OCI-LY7 (cell line): ENCODE results near the gene CEP104.
"Not testable (repeated sequence)": the region's sequence is repeated elsewhere in the genome, so short reads cannot be mapped to it uniquely, and the experiment has no call there.

Source experiments
- EZH2phosphoT487 ChIP-seq: fragments of 200-600 bp; sonication (generic); IDR thresholded peaks from 2 replicates; pipeline ENCODE4 v1.6.1; 2018; ENCODE audit warnings: low read depth, borderline replicate concordance, mild to moderate bottlenecking, mixed run types, antibody characterized with exemption, low read length, moderate library complexity, mixed read lengths
- TF ChIP-seq, protein P1 (sequence below): fragments of 200-600 bp; sonication (generic); conservative IDR thresholded peaks from 2 replicates; pipeline ENCODE4 v1.5.1; 2014; ENCODE audit warnings: mild to moderate bottlenecking, antibody characterized with exemption, low read length, moderate library complexity, mixed read lengths

DNA sequence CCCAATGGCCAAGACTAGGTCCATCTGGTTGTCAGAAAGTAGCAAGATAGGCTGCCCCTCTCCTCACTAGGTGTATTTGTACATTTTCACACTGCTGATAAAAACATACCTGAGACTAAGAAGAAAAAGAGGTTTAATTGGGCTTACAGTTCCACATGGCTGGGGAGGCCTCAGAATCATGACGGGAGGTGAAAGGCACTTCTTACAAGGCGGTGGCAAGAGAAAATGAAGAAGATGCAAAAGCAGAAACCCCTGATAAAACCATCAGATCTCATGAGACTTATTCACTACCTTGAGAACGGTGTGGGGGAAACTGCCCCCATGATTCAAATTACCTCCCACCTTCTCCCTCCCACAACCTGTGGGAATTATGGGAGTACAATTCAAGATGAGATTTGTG, 56.2 kb downstream of the CEP104 start:
- TF ChIP-seq, protein P1, sequence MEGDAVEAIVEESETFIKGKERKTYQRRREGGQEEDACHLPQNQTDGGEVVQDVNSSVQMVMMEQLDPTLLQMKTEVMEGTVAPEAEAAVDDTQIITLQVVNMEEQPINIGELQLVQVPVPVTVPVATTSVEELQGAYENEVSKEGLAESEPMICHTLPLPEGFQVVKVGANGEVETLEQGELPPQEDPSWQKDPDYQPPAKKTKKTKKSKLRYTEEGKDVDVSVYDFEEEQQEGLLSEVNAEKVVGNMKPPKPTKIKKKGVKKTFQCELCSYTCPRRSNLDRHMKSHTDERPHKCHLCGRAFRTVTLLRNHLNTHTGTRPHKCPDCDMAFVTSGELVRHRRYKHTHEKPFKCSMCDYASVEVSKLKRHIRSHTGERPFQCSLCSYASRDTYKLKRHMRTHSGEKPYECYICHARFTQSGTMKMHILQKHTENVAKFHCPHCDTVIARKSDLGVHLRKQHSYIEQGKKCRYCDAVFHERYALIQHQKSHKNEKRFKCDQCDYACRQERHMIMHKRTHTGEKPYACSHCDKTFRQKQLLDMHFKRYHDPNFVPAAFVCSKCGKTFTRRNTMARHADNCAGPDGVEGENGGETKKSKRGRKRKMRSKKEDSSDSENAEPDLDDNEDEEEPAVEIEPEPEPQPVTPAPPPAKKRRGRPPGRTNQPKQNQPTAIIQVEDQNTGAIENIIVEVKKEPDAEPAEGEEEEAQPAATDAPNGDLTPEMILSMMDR, result not testable (repeated sequence)
- not testable (repeated sequence) for TF ChIP-seq EZH2phosphoT487
